Osteoblast (primary cell): ENCODE measurements around the gene SMG7. TPM values are rescaled to one million over a fixed set of nuclear protein-coding genes. Genes with fewer than 3 reads are reported as not detected.
"Not testable (repeated sequence)": the region's sequence is repeated elsewhere in the genome, so short reads cannot be mapped to it uniquely, and the experiment has no call there.

ENCODE experiments used
- DNase-seq: peaks from one replicate; pipeline ENCODE4 v3.0.0; 2011; ENCODE audit warnings: low spot score, mixed read lengths; ENCODE audit not compliant: insufficient read length; ENCODE audit errors: missing footprints
- H2AFZ ChIP-seq: 2 replicates; pipeline ENCODE4 v1.6.0; 2011; ENCODE audit warnings: mild to moderate bottlenecking, low read length
- H3K27ac ChIP-seq: 2 replicates; pipeline ENCODE4 v1.5.1; 2011; ENCODE audit warnings: mild to moderate bottlenecking, low read depth, low read length, moderate library complexity
- H3K27me3 ChIP-seq: 2 replicates; pipeline ENCODE4 v1.6.0; 2012; ENCODE audit warnings: mild to moderate bottlenecking, control low read depth, inconsistent platforms, low read length, moderate library complexity; ENCODE audit not compliant: insufficient read depth
- H3K36me3 ChIP-seq: 2 replicates; pipeline ENCODE4 v1.5.1; 2011; ENCODE audit warnings: mild to moderate bottlenecking, low read length, control low read depth, moderate library complexity; ENCODE audit not compliant: insufficient read depth
- H3K4me1 ChIP-seq: 2 replicates; pipeline ENCODE4 v1.5.1; 2011; ENCODE audit warnings: mild to moderate bottlenecking, low read length, control low read depth, moderate library complexity; ENCODE audit not compliant: insufficient read depth
- H3K4me2 ChIP-seq: 2 replicates; pipeline ENCODE4 v1.6.0; 2011; ENCODE audit warnings: mild to moderate bottlenecking, low read length; ENCODE audit not compliant: insufficient read depth
- H3K4me3 ChIP-seq: fragments of 200-600 bp; sonication (generic); 3 replicates; pipeline ENCODE4 v1.5.1; 2012; ENCODE audit warnings: mild to moderate bottlenecking, low read length, inconsistent platforms; ENCODE audit not compliant: insufficient read depth
- H3K79me2 ChIP-seq: 2 replicates; pipeline ENCODE4 v1.6.0; 2012; ENCODE audit warnings: mild to moderate bottlenecking, low read length, control low read depth, inconsistent platforms; ENCODE audit not compliant: insufficient read depth
- H3K9me3 ChIP-seq: 2 replicates; pipeline ENCODE4 v1.5.1; 2011; ENCODE audit warnings: low read depth, low read length, control low read depth
- H4K20me1 ChIP-seq: 2 replicates; pipeline ENCODE4 v1.6.0; 2012; ENCODE audit warnings: mild to moderate bottlenecking, low read length, control low read depth; ENCODE audit not compliant: insufficient read depth
- total RNA-seq: library from RNA; depleted of rRNA; stranded (reverse); fragments of >200 nt; gene quantifications from 2 replicates; pipeline ENCODE4 v1.2.3, GENCODE V29; 2012
- TF ChIP-seq, protein P1 (sequence below): IDR thresholded peaks from 2 replicates; pipeline ENCODE4 v1.5.1; 2011; ENCODE audit warnings: mild to moderate bottlenecking, low read depth, low read length, moderate library complexity; ENCODE audit errors: extremely low read depth

Gene SMG7, protein sequence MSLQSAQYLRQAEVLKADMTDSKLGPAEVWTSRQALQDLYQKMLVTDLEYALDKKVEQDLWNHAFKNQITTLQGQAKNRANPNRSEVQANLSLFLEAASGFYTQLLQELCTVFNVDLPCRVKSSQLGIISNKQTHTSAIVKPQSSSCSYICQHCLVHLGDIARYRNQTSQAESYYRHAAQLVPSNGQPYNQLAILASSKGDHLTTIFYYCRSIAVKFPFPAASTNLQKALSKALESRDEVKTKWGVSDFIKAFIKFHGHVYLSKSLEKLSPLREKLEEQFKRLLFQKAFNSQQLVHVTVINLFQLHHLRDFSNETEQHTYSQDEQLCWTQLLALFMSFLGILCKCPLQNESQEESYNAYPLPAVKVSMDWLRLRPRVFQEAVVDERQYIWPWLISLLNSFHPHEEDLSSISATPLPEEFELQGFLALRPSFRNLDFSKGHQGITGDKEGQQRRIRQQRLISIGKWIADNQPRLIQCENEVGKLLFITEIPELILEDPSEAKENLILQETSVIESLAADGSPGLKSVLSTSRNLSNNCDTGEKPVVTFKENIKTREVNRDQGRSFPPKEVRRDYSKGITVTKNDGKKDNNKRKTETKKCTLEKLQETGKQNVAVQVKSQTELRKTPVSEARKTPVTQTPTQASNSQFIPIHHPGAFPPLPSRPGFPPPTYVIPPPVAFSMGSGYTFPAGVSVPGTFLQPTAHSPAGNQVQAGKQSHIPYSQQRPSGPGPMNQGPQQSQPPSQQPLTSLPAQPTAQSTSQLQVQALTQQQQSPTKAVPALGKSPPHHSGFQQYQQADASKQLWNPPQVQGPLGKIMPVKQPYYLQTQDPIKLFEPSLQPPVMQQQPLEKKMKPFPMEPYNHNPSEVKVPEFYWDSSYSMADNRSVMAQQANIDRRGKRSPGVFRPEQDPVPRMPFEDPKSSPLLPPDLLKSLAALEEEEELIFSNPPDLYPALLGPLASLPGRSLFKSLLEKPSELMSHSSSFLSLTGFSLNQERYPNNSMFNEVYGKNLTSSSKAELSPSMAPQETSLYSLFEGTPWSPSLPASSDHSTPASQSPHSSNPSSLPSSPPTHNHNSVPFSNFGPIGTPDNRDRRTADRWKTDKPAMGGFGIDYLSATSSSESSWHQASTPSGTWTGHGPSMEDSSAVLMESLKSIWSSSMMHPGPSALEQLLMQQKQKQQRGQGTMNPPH
- 25.0 TPM in 2 replicates for total RNA-seq

DNA sequence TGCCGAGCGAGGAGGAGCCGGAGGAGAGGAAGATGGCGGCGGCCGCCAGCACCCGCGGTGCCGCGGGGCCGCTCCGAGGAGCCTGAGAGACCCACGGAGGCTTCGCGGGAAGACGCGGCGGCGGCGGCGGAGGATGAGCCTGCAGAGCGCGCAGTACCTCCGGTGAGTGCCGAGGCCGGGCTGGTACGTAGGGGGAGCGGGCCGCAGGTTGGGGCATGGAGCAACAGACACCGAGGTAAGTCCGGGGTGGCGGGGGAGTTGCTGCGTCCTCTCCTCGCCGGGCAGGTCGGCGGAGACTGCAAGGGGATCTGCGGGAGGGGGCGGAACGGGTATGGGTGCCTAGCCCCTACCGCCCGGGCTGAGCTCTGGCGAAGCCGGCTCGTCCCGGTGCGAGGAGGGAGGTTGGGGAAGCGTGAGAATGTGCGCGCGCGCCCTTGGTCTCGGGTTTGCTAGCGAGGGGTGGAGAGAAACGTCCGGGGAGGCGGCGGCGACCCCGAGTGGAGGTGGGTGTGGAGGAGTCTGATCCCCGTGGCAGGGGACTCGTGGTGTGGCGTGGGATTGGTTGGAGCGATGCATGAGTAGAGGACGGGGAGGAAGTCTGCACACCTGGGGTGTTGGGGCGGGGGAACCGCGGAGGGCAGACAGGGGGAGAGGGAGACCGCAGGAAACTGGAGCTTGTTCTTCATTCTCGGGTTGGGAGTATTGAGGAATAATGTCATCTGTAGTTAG lies at the start of gene SMG7:
SMG7 (plus strand) TSS at position 12 of the 729 bp plus-strand sequence; CDS start at position 134, 122 bp downstream.
- Histone ChIP-seq H3K9me3 (no peaks in the 10 kb centered on the region), H3K79me2 (peaks cover 51% of the 10 kb centered on the region), H3K4me2 (peak within 1 kb of the TSS; percentile 87), H3K36me3 (no peaks in the 10 kb centered on the region), H3K27me3 (no peaks in the 10 kb centered on the region), H3K4me1 (peaks cover 9% of the 10 kb centered on the region), H2AFZ (peak within 1 kb of the TSS; percentile 99), H3K4me3 (peak within 1 kb of the TSS; percentile 91), H3K27ac (peak within 1 kb of the TSS; percentile 99), H4K20me1 (peaks cover 6% of the 10 kb centered on the region)
- TF ChIP-seq, protein P1, sequence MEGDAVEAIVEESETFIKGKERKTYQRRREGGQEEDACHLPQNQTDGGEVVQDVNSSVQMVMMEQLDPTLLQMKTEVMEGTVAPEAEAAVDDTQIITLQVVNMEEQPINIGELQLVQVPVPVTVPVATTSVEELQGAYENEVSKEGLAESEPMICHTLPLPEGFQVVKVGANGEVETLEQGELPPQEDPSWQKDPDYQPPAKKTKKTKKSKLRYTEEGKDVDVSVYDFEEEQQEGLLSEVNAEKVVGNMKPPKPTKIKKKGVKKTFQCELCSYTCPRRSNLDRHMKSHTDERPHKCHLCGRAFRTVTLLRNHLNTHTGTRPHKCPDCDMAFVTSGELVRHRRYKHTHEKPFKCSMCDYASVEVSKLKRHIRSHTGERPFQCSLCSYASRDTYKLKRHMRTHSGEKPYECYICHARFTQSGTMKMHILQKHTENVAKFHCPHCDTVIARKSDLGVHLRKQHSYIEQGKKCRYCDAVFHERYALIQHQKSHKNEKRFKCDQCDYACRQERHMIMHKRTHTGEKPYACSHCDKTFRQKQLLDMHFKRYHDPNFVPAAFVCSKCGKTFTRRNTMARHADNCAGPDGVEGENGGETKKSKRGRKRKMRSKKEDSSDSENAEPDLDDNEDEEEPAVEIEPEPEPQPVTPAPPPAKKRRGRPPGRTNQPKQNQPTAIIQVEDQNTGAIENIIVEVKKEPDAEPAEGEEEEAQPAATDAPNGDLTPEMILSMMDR: no peak
- DNase-seq: peak; percentile 77

DNA sequence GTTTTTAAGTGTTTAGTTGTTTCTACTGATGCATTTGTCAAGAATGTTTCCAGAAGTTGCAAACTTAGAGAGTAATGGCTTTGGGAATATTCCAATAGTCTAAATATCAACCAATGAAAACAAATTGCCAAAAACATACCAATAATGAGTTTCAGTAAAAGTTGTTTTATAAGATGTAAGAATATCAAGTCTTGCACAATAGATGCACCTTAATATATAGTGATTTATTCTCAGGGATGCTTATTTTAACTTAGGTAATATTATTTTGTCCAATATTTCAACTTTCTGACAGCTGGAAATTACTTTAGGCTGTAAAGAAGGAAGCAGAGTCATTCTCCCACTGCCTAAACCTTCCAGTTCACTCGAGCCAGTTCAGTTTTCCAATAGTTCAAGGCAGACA lies 48.8 kb upstream of the SMG7 start:
- Histone ChIP-seq H2AFZ (no peak overlapping the region), H3K27me3 (peaks cover 25% of the 10 kb centered on the region), H3K36me3 (no peaks in the 10 kb centered on the region), H3K79me2 (no peaks in the 10 kb centered on the region), H4K20me1 (no peaks in the 10 kb centered on the region), H3K4me3 (no peak overlapping the region), H3K4me1 (no peaks in the 10 kb centered on the region), H3K4me2 (no peak overlapping the region), H3K27ac (no peak overlapping the region), H3K9me3 (no peaks in the 10 kb centered on the region)
- TF ChIP-seq, protein P1: no peak
- DNase-seq: no peak

DNA sequence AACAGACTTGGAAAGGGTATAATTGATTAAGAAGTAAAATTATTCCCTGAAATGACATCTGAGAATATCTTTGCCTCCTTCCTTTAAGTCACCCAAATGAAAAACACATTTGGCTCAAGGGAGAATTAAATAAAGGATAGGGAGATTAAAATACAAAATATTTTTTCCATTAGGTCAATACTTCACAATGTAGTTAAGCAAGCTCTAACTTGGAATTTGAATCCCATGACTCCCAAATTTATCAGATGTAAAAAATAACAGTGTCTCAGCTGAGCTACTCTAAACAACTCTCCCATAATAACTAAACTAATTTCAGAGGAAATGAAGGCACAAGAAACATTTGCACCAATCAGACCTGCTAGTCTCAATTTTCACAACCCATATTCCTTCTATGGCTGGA lies 47.6 kb upstream of the SMG7 start:
- Histone ChIP-seq H3K27me3 (peaks cover 20% of the 10 kb centered on the region), H3K79me2 (no peaks in the 10 kb centered on the region), H3K9me3 (no peaks in the 10 kb centered on the region), H3K4me3 (no peak overlapping the region), H3K36me3 (no peaks in the 10 kb centered on the region), H3K4me1 (no peaks in the 10 kb centered on the region), H3K4me2 (no peak overlapping the region), H3K27ac (no peak overlapping the region), H4K20me1 (no peaks in the 10 kb centered on the region), H2AFZ (no peak overlapping the region)
- no peak for DNase-seq
- TF ChIP-seq, protein P1: no peak

DNA sequence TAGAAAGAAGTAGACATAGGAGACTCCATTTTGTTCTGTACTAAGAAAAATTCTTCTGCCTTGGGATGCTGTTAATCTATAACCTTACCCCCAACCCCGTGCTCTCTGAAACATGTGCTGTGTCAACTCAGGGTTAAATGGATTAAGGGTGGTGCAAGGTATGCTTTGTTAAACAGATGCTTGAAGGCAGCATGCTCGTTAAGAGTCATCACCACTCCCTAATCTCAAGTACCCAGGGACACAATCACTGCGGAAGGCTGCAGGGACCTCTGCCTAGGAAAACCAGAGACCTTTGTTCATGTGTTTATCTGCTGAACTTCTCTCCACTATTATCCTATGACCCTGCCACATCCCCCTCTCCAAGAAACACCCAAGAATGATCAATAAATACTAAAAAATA lies 44.7 kb upstream of the SMG7 start:
- H3K27me3 ChIP-seq, H2AFZ ChIP-seq, H3K4me2 ChIP-seq, H4K20me1 ChIP-seq, DNase-seq, H3K4me3 ChIP-seq, H3K4me1 ChIP-seq, H3K79me2 ChIP-seq, H3K27ac ChIP-seq, H3K36me3 ChIP-seq, H3K9me3 ChIP-seq: not testable (repeated sequence)
